ENCODE measurements around the gene GABRQ. TPM values are rescaled to one million over a fixed set of nuclear protein-coding genes. Genes with fewer than 3 reads are reported as not detected.

Gene GABRQ
- under 1 TPM in 3 of 4 donors, not detected in 1; under 0.01 to 0.15 (median 0.13) TPM for total RNA-seq

DNA sequence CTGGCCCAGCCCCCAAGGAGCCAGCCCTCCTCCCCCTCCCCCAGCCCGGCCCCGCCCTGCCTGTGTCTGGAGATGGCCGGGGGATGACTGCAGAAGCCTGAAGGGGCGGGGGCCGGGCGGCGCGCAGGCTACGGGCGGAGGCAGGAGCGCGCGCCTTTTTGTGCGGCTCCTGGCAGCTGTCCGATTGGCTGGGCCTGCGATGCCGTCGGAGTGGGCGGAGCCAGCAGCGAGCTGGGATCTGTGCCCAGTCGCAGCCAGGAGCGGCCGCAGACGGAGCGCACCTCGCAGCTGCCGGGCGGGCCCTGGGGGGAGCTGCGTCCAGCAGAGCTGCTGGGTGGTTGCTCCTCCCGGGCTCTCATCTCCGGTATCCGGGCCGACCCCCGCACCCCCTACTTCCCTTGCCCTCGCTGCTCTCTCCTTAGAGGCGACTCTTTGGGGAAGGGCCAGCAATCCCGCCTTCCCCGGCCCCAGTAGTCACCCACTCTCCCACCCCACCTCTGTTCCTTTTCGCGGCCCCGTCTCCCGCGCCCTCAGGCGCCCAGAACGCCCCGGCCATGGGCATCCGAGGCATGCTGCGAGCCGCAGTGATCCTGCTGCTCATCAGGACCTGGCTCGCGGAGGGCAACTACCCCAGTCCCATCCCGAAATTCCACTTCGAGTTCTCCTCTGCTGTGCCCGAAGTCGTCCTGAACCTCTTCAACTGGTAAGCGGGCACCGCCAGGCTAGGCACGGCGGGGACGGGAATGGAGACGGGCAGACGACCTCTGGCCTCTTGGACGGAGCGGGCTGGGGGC is at the start of gene GABRQ:
Gene GABRQ, plus strand, starts transcription at position 247 of the 794 bp plus-strand sequence. Its CDS starts 308 bp downstream, at position 555.
- H3K36me3 ChIP-seq: no peaks in the 10 kb centered on the region
- peaks cover 0 to 5% of the 10 kb centered on the region in 2 donors for H3K4me1 ChIP-seq
- intact Hi-C loops (cut with DNase I): loop anchor here (5.0 kb wide), 1 partner anchor 891 kb away; no protein-coding TSS in a partner anchor
- no peak within 1 kb of the TSS for H3K27ac ChIP-seq
- no peaks in the 10 kb centered on the region for H3K27me3 ChIP-seq
- H3K9me3 ChIP-seq: no peaks in the 10 kb centered on the region
- peak; percentile 41 to 52 for DNase-seq
- TF ChIP-seq POLR2A (IDR thresholded peaks at IDR 0.05): no peak
- TF ChIP-seq, protein P1, sequence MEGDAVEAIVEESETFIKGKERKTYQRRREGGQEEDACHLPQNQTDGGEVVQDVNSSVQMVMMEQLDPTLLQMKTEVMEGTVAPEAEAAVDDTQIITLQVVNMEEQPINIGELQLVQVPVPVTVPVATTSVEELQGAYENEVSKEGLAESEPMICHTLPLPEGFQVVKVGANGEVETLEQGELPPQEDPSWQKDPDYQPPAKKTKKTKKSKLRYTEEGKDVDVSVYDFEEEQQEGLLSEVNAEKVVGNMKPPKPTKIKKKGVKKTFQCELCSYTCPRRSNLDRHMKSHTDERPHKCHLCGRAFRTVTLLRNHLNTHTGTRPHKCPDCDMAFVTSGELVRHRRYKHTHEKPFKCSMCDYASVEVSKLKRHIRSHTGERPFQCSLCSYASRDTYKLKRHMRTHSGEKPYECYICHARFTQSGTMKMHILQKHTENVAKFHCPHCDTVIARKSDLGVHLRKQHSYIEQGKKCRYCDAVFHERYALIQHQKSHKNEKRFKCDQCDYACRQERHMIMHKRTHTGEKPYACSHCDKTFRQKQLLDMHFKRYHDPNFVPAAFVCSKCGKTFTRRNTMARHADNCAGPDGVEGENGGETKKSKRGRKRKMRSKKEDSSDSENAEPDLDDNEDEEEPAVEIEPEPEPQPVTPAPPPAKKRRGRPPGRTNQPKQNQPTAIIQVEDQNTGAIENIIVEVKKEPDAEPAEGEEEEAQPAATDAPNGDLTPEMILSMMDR (IDR thresholded peaks at IDR 0.05): no peak
- 0 to 10% methylated on average over 2 to 12 of the region's 64 CpGs for whole genome bisulfite sequencing, 2 donors
- no peak within 1 kb of the TSS for H3K4me3 ChIP-seq (replicated peaks in 1 of 3)

- Histone ChIP-seq H3K27me3 (no peaks in the 10 kb centered on the region), H3K27ac (no peak overlapping the region), H3K4me1 (no peaks in the 10 kb centered on the region), H3K9me3 (no peaks in the 10 kb centered on the region), H3K36me3 (no peaks in the 10 kb centered on the region), H3K4me3 (replicated peaks in 1 of 3) (no peak overlapping the region)
- TF ChIP-seq, protein P1 (IDR thresholded peaks at IDR 0.05): no peak
- no peak for TF ChIP-seq POLR2A (IDR thresholded peaks at IDR 0.05)
- no peak for DNase-seq
- intact Hi-C loops (cut with DNase I): no loop called here
Measured at GRCh38 chrX:152588206-152588605, 49.5 kb upstream of the GABRQ start.

- H3K27ac ChIP-seq: no peak overlapping the region
- no peaks in the 10 kb centered on the region for H3K27me3 ChIP-seq
- H3K4me3 ChIP-seq (replicated peaks in 1 of 3): no peak overlapping the region
- no peaks in the 10 kb centered on the region for H3K36me3 ChIP-seq
- intact Hi-C loops (cut with DNase I): no loop called here
- TF ChIP-seq, protein P1 (IDR thresholded peaks at IDR 0.05): no peak
- H3K4me1 ChIP-seq: no peaks in the 10 kb centered on the region
- WGBS, 2 donors: 36 to 40% methylated on average over 5 of the region's 5 CpGs
- DNase-seq: peak in 1 of 2 donors; percentile 7
- no peaks in the 10 kb centered on the region for H3K9me3 ChIP-seq
Measured at GRCh38 chrX:152600853-152601633, 36.7 kb upstream of the GABRQ start.

GRCh38 chrX:152601848-152602616 is 35.7 kb upstream of the GABRQ start:
- intact Hi-C loops (cut with DNase I): no loop called here
- H3K4me3 ChIP-seq (replicated peaks in 1 of 3): no peak overlapping the region
- no peaks in the 10 kb centered on the region for H3K4me1 ChIP-seq
- no peak overlapping the region for H3K27ac ChIP-seq
- no peaks in the 10 kb centered on the region for H3K36me3 ChIP-seq
- DNase-seq: no peak
- H3K9me3 ChIP-seq: no peaks in the 10 kb centered on the region
- no peaks in the 10 kb centered on the region for H3K27me3 ChIP-seq
- WGBS, 2 donors: 48% methylated on average over 5 of the region's 6 CpGs; no CpG with 5 or more reads in 1 of the 2 donors
- TF ChIP-seq, protein P1 (IDR thresholded peaks at IDR 0.05): no peak
- TF ChIP-seq POLR2A (IDR thresholded peaks at IDR 0.05): no peak
